ENCODE results near the gene ANKRD23. TPM values are rescaled to one million over a fixed set of nuclear protein-coding genes. Genes with fewer than 3 reads are reported as not detected.
A peak's percentile ranks its signal among the peaks of the same experiment; 100 is the strongest.
"Not testable (repeated sequence)": the region's sequence is repeated elsewhere in the genome, so short reads cannot be mapped to it uniquely, and the experiment has no call there.

ANKRD23 gene
- total RNA-seq, 1 experiment from 2014 or later: 0.84 TPM

DNA sequence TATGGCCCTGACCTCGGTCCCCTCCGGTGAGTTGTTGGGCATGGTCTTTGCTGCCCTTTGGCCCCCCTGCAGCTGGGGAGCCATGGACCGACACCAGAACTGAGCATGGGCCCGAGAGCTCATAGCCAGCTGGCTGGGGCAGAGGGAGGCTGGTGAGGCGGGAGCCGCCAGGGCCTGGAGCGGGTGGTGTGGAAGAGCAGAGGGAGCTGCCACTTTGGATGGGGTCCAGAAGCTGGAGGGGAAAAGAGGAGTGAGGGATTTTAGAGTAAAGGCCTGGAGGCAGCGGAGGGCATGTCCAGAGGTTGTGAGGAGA lies 44.2 kb downstream of the ANKRD23 start:
- no peak for DNase-seq (ENCODE audit: low read depth)

DNA sequence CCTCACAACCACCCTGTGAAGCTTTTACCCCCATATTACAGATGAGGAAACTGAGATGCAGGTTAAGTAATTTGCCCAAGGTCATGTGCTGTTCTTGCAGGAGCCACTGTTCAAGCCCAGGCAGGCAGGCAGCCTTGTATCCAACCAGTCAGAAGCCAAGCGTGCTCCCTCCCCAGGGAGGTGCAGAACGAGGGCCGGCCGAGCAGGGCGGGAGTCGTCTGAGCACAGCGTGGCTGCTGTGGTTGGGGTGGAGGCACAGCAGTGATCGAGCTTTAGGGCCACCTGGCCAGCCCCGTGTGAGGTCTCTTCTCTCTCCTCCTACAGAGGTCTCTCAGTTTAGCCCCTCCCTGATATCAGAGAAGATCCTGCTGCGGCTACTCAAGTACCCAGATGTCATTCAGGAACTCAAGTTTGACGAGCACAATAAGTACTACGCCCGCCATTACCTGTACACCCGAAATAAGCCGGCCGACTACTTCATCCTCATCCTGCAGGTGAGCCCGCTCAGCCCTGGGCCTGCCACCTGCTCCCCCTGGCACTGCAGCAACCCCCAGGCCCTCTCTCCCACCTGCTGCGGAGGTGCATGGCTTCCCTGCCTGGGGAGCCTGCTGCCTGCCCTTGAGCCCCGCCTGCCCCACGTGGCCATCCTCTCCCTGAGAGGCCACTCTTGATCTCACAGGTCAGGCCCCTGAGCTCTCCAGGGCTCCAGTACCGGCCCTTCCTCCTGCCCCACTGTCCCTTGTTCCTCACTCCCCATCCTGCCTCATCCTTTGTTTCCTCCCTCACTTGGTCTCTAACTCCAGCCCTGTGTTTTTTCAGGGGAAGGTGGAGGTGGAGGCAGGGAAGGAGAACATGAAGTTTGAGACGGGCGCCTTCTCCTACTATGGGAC lies 44.8 kb downstream of the ANKRD23 start:
- no peak for DNase-seq (ENCODE audit: low read depth)

DNA sequence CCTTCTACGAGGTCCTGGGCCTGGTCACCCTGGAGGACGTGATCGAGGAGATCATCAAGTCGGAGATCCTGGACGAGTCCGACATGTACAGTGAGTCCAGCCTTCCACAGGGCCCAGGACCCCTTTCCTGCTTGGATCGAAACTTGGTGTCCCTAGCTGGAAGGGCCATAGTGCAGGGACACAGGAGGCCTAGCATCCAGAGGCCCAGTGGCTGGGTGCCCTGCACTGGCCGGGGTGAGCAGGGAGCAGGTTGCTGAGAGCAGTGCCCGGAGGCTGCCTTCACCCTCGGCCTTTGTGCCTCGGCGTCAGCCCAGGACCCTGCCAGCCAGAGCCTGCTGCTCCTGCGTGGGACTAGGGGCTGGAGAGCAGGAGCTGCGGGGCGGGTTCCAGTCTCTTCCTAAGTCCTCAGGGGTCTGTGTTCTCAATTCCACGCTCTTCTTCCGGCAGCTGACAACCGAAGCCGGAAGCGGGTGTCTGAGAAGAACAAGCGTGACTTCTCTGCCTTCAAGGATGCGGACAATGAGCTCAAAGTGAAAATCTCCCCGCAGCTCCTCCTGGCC lies 46.7 kb downstream of the ANKRD23 start:
- DNase-seq (ENCODE audit: low read depth): no peak

DNA sequence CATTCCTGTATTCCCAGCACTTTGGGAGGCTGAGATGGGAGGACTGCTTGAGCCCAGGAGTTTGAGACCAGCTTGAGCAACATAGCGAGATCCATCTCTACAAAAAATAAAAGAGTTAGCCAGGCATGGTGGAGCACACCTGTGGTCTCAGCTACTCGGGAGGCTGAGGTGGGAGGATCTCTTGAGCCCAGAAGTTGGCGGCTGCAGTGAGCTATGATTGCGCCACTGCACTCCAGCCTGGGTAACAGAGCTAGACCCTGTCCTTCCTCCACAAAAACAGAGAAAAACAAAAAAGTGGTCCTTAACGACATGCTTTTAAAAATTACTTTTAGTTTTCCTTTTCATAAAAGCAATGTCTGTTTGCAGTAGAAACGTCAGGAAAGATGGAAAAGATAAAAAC lies 47.3 kb downstream of the ANKRD23 start:
- DNase-seq (ENCODE audit: low read depth): not testable (repeated sequence)

DNA sequence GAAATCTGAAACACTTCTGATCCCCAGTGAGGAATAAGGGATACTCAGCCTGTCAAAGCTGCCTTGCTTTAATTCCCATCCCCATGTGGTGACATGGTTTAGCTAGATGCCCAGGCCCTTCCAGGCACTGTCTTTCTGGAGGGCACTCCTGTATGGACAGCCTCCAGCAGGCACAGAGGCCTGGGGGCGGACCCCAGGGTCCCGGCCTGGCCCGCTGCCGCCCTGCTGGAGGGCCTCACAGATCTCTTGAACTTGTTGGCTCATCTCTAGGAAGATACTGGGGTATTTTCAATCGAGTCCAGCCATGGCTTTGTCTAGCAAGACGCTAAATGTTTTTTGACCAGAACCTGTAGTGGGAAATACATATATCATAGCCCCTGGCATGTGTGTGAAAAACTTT lies 48.7 kb downstream of the ANKRD23 start:
- no peak for DNase-seq (ENCODE audit: low read depth)

DNA sequence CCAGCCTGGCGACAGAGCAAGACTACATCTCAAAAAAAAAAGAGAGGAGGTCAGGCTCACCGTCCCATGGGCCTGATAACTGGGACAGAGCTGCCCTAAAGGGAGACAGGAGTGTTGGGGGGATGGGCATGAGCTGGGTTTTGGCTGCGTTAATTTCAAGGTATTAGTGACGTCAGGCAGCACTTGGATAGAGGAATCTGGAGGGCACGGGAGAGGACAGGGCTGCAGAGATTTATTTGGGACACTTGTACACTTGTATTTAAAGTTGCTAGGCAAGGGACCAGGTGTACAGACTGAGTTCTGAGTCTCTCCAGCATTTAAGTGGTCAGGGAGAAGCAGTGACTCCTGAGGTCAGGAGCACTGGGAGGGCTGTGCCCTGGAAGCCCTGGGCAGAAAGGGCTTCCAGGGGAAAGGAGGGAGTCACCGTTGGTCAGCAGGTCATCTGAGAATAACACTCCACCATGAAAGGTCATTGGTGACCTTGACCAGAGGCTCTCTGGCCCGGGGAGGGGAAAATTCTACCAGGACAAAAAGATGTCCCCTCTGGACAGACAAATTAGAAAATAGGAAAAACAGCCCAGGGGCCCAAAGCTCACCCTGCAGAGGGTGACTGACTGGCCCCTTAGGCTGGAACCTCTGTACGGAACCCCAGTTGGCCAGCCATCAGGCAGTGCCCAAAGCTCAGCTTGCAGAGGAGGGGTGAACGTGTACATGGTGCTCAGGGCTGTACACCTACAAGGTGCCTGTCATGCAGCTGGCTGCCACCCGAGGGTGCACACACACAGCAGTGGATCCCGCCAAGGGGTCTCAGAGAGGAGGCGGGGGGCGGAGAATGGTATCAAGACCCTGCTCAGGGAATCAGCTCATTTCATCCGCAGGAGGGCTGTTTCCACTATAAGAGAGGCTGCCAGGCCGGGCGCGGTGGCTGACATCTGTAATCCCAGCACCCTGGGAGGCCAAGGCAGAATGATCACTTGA lies 50.8 kb downstream of the ANKRD23 start:
- DNase-seq (ENCODE audit: low read depth): no peak

DNA sequence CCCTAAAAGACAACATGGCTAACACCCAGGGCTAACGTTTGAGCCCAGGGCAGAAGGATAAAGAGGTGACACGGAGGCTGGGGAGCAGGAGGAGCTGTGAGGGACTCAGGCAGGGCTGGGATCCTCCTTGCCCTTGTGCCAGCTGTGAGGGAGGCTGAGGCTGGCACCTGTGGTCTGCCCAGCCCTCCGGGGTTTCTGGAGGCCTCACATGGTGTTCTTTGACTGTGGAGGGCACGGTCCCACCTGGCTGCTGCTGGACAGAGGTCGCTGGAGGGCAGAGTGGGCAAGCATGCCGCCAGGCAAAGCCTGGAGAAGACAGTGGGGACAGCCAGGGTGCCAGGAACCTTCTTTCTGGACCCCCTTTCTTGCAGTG lies 54.6 kb downstream of the ANKRD23 start:
- no peak for DNase-seq (ENCODE audit: low read depth)

DNA sequence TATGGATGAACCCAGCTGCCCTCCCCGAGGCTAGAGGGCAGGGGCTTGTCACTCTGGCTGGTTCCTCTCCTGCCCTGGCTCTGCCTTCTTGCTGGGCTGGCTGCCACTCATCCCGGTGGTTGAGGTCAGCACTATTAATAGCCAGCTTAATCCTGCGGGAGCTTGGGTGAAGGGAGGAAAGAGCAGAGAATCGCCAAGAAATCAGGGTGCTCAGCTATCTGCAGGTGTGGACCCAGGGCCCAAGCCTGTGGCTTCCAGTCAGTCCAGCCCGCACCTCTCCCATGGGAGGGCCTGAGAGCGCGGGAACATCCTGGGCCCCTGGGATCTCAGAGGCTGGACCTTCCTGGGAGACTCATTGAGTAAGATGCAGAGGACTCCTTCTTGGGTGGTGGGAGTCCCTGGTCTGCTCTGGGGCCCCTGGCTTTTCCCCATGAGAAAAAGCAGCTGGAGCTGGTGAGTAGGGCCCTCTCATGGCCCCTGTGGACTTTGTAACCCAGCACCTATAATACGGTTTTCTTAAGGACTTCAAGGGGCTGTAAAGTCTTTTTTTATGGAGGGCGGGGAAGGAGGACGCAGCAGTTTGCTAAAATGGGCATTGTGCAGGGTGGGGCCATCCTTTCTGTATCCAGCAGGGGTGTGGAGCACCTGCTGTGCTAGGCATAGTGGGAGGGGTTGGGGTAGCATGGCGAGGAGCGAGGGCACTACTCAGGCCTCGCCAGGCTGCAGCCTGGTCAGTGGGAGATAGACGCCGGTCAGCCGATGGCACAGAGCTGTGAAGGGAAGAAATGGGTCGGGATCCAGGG lies 55.2 kb downstream of the ANKRD23 start:
- peak; percentile 73 for DNase-seq (ENCODE audit: low read depth)

Other genes starting within 250 kb of the ANKRD23 start
- 21.1 and 25.4 TPM in 2 replicates for gene KANSL3, start 205.7 kb downstream of the ANKRD23 start, total RNA-seq (2014; rRNA removed; shearing (Covaris generic))
- not detected in 2 replicates for gene FER1L5, start 201.3 kb downstream of the ANKRD23 start, total RNA-seq (2014; rRNA removed; shearing (Covaris generic))
- gene LMAN2L, start 104.0 kb downstream of the ANKRD23 start, total RNA-seq (2014; rRNA removed; shearing (Covaris generic)): 36.8 and 37.8 TPM in 2 replicates
- gene CNNM4, start 83.1 kb downstream of the ANKRD23 start, total RNA-seq (2014; rRNA removed; shearing (Covaris generic)): 5.3 and 5.9 TPM in 2 replicates
- gene CNNM3, start 27.8 kb downstream of the ANKRD23 start, total RNA-seq (2014; rRNA removed; shearing (Covaris generic)): 3.6 and 4.8 TPM in 2 replicates
- 20.7 and 25.8 TPM in 2 replicates for gene ANKRD39, start 14.0 kb upstream of the ANKRD23 start, total RNA-seq (2014; rRNA removed; shearing (Covaris generic))
- gene SEMA4C, start 26.1 kb upstream of the ANKRD23 start, total RNA-seq (2014; rRNA removed; shearing (Covaris generic)): 30.3 and 41.0 TPM in 2 replicates
- 0.24 TPM in 1 of 2 replicates, not detected in the other for gene FAM178B, start 142.6 kb upstream of the ANKRD23 start, total RNA-seq (2014; rRNA removed; shearing (Covaris generic))

Measured in RPMI7951 (cell line).